ENCODE data around the gene CCT8L2. TPM values are rescaled to one million over a fixed set of nuclear protein-coding genes. Genes with fewer than 3 reads are reported as not detected.
"Not testable (repeated sequence)": the region's sequence is repeated elsewhere in the genome, so short reads cannot be mapped to it uniquely, and the experiment has no call there.

Gene CCT8L2
- total RNA-seq, 2 donors from 2014 or later, result not detected

- no peak for DNase-seq
- Mint-ChIP-seq H3K4me1 (no peaks in the 10 kb centered on the region), H3K27ac (no peak overlapping the region), H3K27me3 (ENCODE audit: insufficient read depth) (no peaks in the 10 kb centered on the region), H3K36me3 (ENCODE audit: low read depth) (no peaks in the 10 kb centered on the region), H3K4me3 (no peak overlapping the region), H3K9me3 (peaks cover 70% of the 10 kb centered on the region)
- Histone ChIP-seq H3K9me3 (ENCODE audit: control insufficient read depth, low read length) (peaks cover 38% of the 10 kb centered on the region), H3K4me3 (ENCODE audit: low read length) (no peak overlapping the region), H3K36me3 (ENCODE audit: control insufficient read depth, insufficient read depth, low read length) (no peaks in the 10 kb centered on the region), H3K27me3 (ENCODE audit: control insufficient read depth, insufficient read depth, low read length, poor library complexity, severe bottlenecking) (no peaks in the 10 kb centered on the region), H3K27ac (ENCODE audit: low read depth, low read length) (no peak overlapping the region), H3K4me1 (ENCODE audit: control insufficient read depth, insufficient read depth, low read length) (no peaks in the 10 kb centered on the region), H3K9ac (ENCODE audit: extremely low read depth, low read length, poor library complexity, severe bottlenecking) (no peak overlapping the region)
- 95% methylated on average over 41 to 92 of the region's 100 CpGs for WGBS, 2 experiments (ENCODE audit: insufficient coverage in 1 of 2, insufficient read length in 1 of 2)
- TF ChIP-seq, protein P1, sequence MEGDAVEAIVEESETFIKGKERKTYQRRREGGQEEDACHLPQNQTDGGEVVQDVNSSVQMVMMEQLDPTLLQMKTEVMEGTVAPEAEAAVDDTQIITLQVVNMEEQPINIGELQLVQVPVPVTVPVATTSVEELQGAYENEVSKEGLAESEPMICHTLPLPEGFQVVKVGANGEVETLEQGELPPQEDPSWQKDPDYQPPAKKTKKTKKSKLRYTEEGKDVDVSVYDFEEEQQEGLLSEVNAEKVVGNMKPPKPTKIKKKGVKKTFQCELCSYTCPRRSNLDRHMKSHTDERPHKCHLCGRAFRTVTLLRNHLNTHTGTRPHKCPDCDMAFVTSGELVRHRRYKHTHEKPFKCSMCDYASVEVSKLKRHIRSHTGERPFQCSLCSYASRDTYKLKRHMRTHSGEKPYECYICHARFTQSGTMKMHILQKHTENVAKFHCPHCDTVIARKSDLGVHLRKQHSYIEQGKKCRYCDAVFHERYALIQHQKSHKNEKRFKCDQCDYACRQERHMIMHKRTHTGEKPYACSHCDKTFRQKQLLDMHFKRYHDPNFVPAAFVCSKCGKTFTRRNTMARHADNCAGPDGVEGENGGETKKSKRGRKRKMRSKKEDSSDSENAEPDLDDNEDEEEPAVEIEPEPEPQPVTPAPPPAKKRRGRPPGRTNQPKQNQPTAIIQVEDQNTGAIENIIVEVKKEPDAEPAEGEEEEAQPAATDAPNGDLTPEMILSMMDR (conservative IDR thresholded peaks at IDR 0.05), result no peak
Measured at GRCh38 chr22:16601437-16602223, 9.0 kb upstream of the CCT8L2 start.

DNA sequence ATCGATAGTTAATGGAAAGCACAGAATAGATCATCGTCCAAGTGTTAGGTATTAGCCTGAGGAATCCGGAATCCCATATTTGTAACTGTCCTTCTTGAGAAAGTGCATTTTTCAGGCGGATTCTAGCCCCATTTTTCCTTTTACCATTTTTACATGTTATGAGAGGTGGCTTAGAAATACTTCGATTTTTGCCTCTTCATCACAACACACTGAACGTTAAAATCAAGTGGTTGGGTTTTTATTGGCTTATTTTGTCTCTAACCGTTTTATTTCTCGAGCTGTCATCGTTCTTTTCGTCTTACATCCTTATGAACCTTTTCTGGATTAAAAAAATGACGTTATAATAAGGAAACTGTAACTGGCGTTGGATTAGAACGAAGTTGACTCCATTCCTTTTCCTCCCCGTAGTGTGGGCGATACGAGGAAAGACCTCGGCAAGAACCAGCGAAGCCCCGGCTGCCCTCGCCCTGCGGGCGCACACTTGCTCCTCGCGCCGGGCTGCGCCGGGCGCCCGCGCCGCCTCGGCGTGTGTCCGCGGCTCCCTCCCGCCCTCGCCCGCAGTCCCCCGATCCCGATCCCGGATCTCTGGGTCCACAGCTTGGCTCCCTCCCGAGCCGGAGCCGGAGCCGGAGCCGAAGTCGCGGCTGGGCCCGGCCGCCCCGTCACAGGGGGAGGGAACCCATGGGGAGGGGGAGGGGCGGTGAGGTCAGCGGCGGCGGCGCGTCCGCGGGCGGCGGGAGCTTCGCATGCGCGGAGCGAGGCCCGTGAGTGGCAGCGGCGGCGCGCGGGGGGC is 8.2 kb upstream of the CCT8L2 start:
- H3K27ac ChIP-seq (ENCODE audit: low read depth, low read length); H3K36me3 Mint-ChIP-seq (ENCODE audit: low read depth): not testable (repeated sequence)

DNA sequence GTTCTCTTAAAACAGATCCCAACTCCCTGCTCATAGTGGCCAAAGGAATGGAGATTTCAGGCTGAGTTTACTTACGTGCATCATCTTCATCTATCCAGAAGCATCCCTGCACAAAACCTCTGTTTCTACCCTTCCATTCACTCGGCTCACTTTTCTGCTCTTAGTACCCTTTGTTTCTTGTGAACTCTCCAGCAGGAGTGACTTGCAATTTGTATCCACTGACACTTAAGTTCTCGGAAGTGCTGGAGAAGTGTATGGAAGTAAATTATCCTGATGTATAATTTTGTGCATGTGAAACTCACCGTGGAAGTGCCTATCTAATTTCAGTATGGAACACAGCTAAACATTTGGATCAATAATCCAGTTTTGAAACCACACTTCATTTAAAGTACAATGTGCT is 7.0 kb upstream of the CCT8L2 start:
- peaks cover 80% of the 10 kb centered on the region for H3K9me3 Mint-ChIP-seq
- not testable (repeated sequence) for H3K27ac ChIP-seq (ENCODE audit: low read depth, low read length); H3K4me3 ChIP-seq (ENCODE audit: low read length); H3K27me3 Mint-ChIP-seq (ENCODE audit: insufficient read depth); H3K4me3 Mint-ChIP-seq; H3K36me3 Mint-ChIP-seq (ENCODE audit: low read depth); H3K27ac Mint-ChIP-seq; H3K9ac ChIP-seq (ENCODE audit: extremely low read depth, low read length, poor library complexity, severe bottlenecking); H3K4me1 ChIP-seq (ENCODE audit: control insufficient read depth, insufficient read depth, low read length); H3K4me1 Mint-ChIP-seq; H3K27me3 ChIP-seq (ENCODE audit: control insufficient read depth, insufficient read depth, low read length, poor library complexity, severe bottlenecking); DNase-seq; H3K36me3 ChIP-seq (ENCODE audit: control insufficient read depth, insufficient read depth, low read length)
- H3K9me3 ChIP-seq (ENCODE audit: control insufficient read depth, low read length), result peaks cover 25% of the 10 kb centered on the region
- WGBS, 2 experiments (ENCODE audit: insufficient coverage in 1 of 2, insufficient read length in 1 of 2), result 74 to 78% methylated on average over 3 to 4 of the region's 4 CpGs

More for the DNA sequence above, 8.2 kb upstream of the CCT8L2 start:
- peaks cover 71% of the 10 kb centered on the region for H3K9me3 Mint-ChIP-seq
- H3K9ac ChIP-seq (ENCODE audit: extremely low read depth, low read length, poor library complexity, severe bottlenecking); H3K27ac Mint-ChIP-seq; H3K4me1 ChIP-seq (ENCODE audit: control insufficient read depth, insufficient read depth, low read length); H3K27me3 ChIP-seq (ENCODE audit: control insufficient read depth, insufficient read depth, low read length, poor library complexity, severe bottlenecking); DNase-seq; H3K27me3 Mint-ChIP-seq (ENCODE audit: insufficient read depth); H3K4me1 Mint-ChIP-seq; H3K4me3 ChIP-seq (ENCODE audit: low read length); H3K36me3 ChIP-seq (ENCODE audit: control insufficient read depth, insufficient read depth, low read length); H3K4me3 Mint-ChIP-seq: not testable (repeated sequence)
- WGBS, 2 experiments (ENCODE audit: insufficient coverage in 1 of 2, insufficient read length in 1 of 2), result 89 to 95% methylated on average over 26 to 63 of the region's 71 CpGs
- peaks cover 34% of the 10 kb centered on the region for H3K9me3 ChIP-seq (ENCODE audit: control insufficient read depth, low read length)

DNA sequence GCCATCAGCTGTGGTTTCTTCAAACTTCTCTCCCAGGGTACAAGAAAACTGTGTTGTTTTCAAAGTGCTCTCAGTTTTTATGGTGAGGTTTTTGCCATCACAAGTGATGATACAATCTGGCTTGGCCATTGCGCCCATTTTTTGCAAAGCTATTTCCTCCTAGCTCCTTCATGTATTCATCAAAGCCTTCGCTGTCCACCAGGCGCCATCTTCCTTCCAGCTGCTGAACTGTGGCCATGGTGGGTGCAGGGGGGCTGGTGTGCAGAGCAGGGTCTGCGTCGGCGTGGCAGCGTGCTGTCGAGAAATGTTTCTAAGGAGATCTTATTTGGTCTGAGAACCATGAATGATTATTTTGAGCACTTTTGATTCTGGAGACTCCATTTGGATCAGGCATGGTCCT is 2.6 kb upstream of the CCT8L2 start:
- not testable (repeated sequence) for H3K4me3 Mint-ChIP-seq; DNase-seq; H3K27ac ChIP-seq (ENCODE audit: low read depth, low read length); H3K9me3 ChIP-seq (ENCODE audit: control insufficient read depth, low read length); H3K27me3 ChIP-seq (ENCODE audit: control insufficient read depth, insufficient read depth, low read length, poor library complexity, severe bottlenecking); H3K4me1 ChIP-seq (ENCODE audit: control insufficient read depth, insufficient read depth, low read length); H3K27ac Mint-ChIP-seq; H3K4me1 Mint-ChIP-seq; H3K9ac ChIP-seq (ENCODE audit: extremely low read depth, low read length, poor library complexity, severe bottlenecking); H3K36me3 Mint-ChIP-seq (ENCODE audit: low read depth); H3K36me3 ChIP-seq (ENCODE audit: control insufficient read depth, insufficient read depth, low read length); H3K4me3 ChIP-seq (ENCODE audit: low read length); H3K27me3 Mint-ChIP-seq (ENCODE audit: insufficient read depth)
- 68 to 77% methylated on average over 6 to 8 of the region's 8 CpGs for WGBS, 2 experiments (ENCODE audit: insufficient coverage in 1 of 2, insufficient read length in 1 of 2)
- H3K9me3 Mint-ChIP-seq, result peaks cover 94% of the 10 kb centered on the region

Measured in endodermal cell (in vitro differentiated cells).